ENCODE results near the gene CDHR1. TPM values are rescaled to one million over a fixed set of nuclear protein-coding genes. Genes with fewer than 3 reads are reported as not detected.
A peak's percentile ranks its signal among the peaks of the same experiment; 100 is the strongest.

Gene CDHR1
- total RNA-seq, 1 donor from 2014 or later = 6.1 TPM

DNA sequence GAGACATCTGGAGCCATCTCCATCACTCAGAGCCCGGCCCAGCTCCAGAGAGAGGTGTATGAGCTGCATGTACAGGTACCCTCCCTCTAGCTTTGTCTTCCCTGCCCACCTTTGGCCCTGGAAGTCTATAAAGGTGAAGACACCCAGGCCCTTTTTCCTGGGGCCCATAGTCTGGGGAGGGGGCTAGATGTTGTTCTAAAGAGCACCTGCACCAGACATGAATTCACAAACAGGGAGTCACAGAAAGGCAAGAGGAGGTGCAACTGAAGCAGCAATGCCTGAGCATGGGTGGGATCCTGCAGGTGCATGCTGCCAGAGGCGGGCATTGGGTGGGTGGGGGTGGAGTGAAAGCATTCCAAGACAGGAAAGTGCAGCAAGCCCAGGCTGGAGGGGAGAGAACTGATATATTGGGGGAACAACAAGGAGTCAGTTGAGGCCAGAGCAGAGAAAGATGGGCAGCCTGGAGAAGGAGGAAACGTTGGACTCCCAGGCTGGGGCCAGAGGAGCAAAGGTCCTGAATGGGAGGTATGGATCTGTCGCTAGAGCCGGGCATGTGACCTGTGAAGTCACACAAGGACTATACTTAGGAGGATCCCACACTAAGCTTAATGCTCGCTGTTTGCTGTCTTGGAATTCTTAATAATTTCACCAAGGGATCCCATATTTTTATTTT is 11.7 kb downstream of the CDHR1 start:
- Mint-ChIP-seq H3K27ac (ENCODE audit: unreplicated experiment) (no peak overlapping the region), H3K9me3 (ENCODE audit: unreplicated experiment) (no peaks in the 10 kb centered on the region), H3K4me1 (ENCODE audit: low read depth, unreplicated experiment) (peaks cover 3% of the 10 kb centered on the region), H3K27me3 (ENCODE audit: unreplicated experiment) (peaks cover 5% of the 10 kb centered on the region), H3K4me3 (ENCODE audit: unreplicated experiment) (no peak overlapping the region), H3K36me3 (ENCODE audit: unreplicated experiment) (no peaks in the 10 kb centered on the region)
- TF ChIP-seq, protein P1, sequence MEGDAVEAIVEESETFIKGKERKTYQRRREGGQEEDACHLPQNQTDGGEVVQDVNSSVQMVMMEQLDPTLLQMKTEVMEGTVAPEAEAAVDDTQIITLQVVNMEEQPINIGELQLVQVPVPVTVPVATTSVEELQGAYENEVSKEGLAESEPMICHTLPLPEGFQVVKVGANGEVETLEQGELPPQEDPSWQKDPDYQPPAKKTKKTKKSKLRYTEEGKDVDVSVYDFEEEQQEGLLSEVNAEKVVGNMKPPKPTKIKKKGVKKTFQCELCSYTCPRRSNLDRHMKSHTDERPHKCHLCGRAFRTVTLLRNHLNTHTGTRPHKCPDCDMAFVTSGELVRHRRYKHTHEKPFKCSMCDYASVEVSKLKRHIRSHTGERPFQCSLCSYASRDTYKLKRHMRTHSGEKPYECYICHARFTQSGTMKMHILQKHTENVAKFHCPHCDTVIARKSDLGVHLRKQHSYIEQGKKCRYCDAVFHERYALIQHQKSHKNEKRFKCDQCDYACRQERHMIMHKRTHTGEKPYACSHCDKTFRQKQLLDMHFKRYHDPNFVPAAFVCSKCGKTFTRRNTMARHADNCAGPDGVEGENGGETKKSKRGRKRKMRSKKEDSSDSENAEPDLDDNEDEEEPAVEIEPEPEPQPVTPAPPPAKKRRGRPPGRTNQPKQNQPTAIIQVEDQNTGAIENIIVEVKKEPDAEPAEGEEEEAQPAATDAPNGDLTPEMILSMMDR (IDR thresholded peaks at IDR 0.05; ENCODE audit: partially characterized antibody, unreplicated experiment) = peak; percentile 19
- DNase-seq = no peak

DNA sequence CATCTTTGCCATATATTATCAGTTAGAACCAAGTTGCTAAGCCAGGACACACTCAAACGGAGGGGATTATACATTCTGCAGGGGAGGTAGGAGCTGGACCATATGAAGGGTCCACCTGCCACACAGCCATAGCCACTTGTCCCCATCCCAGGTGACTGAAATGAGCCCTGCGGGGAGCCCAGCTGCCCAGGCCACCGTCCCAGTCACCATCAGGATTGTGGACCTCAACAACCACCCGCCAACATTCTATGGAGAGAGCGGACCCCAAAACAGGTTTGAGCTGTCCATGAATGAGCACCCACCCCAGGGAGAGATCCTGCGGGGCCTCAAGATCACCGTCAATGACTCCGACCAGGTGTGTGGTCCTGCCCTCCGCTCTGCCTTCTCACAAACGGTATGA is 13.7 kb downstream of the CDHR1 start:
- Mint-ChIP-seq H3K27me3 (ENCODE audit: unreplicated experiment) (peaks cover 4% of the 10 kb centered on the region), H3K4me1 (ENCODE audit: low read depth, unreplicated experiment) (no peaks in the 10 kb centered on the region), H3K36me3 (ENCODE audit: unreplicated experiment) (no peaks in the 10 kb centered on the region), H3K4me3 (ENCODE audit: unreplicated experiment) (no peak overlapping the region), H3K9me3 (ENCODE audit: unreplicated experiment) (no peaks in the 10 kb centered on the region), H3K27ac (ENCODE audit: unreplicated experiment) (no peak overlapping the region)
- TF ChIP-seq, protein P1 (IDR thresholded peaks at IDR 0.05; ENCODE audit: partially characterized antibody, unreplicated experiment) = no peak
- DNase-seq = no peak

DNA sequence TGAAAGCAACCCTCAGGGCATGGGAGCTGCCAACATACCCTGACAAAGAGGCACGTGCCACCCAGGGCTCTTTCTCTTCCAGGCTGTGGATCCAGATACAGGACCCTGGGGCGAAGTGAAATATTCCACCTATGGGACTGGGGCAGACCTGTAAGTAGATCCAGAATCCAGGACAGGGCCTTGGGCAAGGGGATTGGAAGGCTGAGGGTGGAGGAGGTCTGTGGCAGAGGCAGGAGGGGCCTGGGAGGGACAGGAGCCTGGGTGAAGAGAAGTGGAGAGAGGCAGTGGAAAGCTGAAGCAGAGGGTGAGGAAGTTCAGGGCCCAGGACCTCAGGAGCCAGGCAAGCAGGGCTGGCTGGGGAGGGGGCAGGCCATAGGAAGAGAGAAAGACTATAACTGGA is 17.2 kb downstream of the CDHR1 start:
- H3K36me3 Mint-ChIP-seq (ENCODE audit: unreplicated experiment) = no peaks in the 10 kb centered on the region
- no peaks in the 10 kb centered on the region for H3K9me3 Mint-ChIP-seq (ENCODE audit: unreplicated experiment)
- H3K4me3 Mint-ChIP-seq (ENCODE audit: unreplicated experiment) = no peak overlapping the region
- H3K27me3 Mint-ChIP-seq (ENCODE audit: unreplicated experiment) = peaks cover 6% of the 10 kb centered on the region
- TF ChIP-seq, protein P1 (IDR thresholded peaks at IDR 0.05; ENCODE audit: partially characterized antibody, unreplicated experiment) = no peak
- DNase-seq = no peak
- no peaks in the 10 kb centered on the region for H3K4me1 Mint-ChIP-seq (ENCODE audit: low read depth, unreplicated experiment)
- no peak overlapping the region for H3K27ac Mint-ChIP-seq (ENCODE audit: unreplicated experiment)

DNA sequence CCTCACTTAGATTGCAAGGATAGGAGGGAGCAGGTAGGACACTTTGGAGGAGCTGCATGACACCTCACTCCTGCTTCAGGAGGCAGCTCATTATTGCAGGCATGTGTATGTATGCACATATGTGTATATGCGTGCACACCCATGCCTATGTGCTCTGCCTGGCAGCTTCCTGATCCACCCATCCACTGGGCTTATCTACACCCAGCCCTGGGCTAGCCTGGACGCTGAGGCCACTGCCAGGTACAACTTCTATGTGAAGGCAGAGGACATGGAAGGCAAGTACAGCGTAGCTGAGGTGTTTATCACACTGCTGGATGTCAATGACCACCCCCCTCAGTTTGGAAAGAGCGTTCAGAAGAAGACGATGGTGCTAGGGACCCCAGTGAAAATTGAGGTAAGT is 17.7 kb downstream of the CDHR1 start:
- H3K4me3 Mint-ChIP-seq (ENCODE audit: unreplicated experiment) = no peak overlapping the region
- no peaks in the 10 kb centered on the region for H3K4me1 Mint-ChIP-seq (ENCODE audit: low read depth, unreplicated experiment)
- H3K27ac Mint-ChIP-seq (ENCODE audit: unreplicated experiment) = no peak overlapping the region
- peaks cover 5% of the 10 kb centered on the region for H3K27me3 Mint-ChIP-seq (ENCODE audit: unreplicated experiment)
- no peaks in the 10 kb centered on the region for H3K36me3 Mint-ChIP-seq (ENCODE audit: unreplicated experiment)
- no peak for DNase-seq
- TF ChIP-seq, protein P1 (IDR thresholded peaks at IDR 0.05; ENCODE audit: partially characterized antibody, unreplicated experiment) = no peak
- no peaks in the 10 kb centered on the region for H3K9me3 Mint-ChIP-seq (ENCODE audit: unreplicated experiment)

DNA sequence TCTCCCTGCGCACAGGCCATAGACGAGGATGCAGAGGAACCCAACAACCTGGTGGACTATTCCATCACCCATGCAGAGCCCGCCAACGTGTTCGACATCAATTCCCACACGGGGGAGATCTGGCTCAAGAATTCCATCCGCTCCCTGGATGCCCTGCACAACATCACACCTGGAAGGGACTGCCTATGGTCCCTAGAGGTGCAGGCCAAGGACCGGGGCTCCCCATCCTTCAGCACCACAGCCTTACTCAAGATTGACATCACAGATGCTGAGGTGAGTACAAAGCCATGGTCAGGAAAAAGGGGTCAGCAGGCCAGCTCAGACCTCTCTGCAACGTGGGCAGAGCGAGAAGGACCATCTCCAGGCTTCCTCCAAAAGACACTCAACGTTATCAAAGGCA is 18.7 kb downstream of the CDHR1 start:
- no peak overlapping the region for H3K27ac Mint-ChIP-seq (ENCODE audit: unreplicated experiment)
- H3K27me3 Mint-ChIP-seq (ENCODE audit: unreplicated experiment) = peaks cover 5% of the 10 kb centered on the region

More for the DNA sequence above, 18.7 kb downstream of the CDHR1 start:
- no peak for DNase-seq
- H3K4me1 Mint-ChIP-seq (ENCODE audit: low read depth, unreplicated experiment) = peaks cover 3% of the 10 kb centered on the region
- H3K4me3 Mint-ChIP-seq (ENCODE audit: unreplicated experiment) = no peak overlapping the region
- TF ChIP-seq, protein P1 (IDR thresholded peaks at IDR 0.05; ENCODE audit: partially characterized antibody, unreplicated experiment) = no peak
- H3K36me3 Mint-ChIP-seq (ENCODE audit: unreplicated experiment) = no peaks in the 10 kb centered on the region
- H3K9me3 Mint-ChIP-seq (ENCODE audit: unreplicated experiment) = peaks cover 4% of the 10 kb centered on the region
